IMR-90 (cell line): ENCODE results near the gene IFIT3. TPM values are rescaled to one million over a fixed set of nuclear protein-coding genes. Genes with fewer than 3 reads are reported as not detected.

ENCODE experiments used
- ATAC-seq: fragments of 200-7000 bp; cut with Tn5 transposase; 2 replicates; pipeline ENCODE4 v1.9.1; 2020; ENCODE audit warnings: low read depth, mild to moderate bottlenecking, moderate library complexity
- BruUV-seq: library from RNA; stranded (reverse); fragments of 400-500 nt; replicated peaks from 2 replicates; lab custom pipeline; 2021; lab: Mats Ljungman, UMichigan
- CTCF ChIA-PET: fragments of 300-600 bp; formaldehyde crosslinking; extraction: SDS; loops from one replicate; lab custom pipeline; 2021; ENCODE audit warnings: antibody characterized with exemption; lab: Yijun Ruan, JAX
- POLR2A ChIA-PET: fragments of 300-600 bp; sonication (Branson Sonifier 250); formaldehyde crosslinking; loops from one replicate; lab custom pipeline; 2022; ENCODE audit warnings: antibody characterized with exemption; ENCODE audit not compliant: unreplicated experiment; lab: Charles Lee
- DNase-seq: peaks from one replicate; pipeline ENCODE4 v3.0.0; 2013
- H2AFZ ChIP-seq: replicated peaks from 2 replicates; pipeline ENCODE3; 2013; ENCODE audit warnings: low read length, mild to moderate bottlenecking; ENCODE audit not compliant: poor library complexity
- H2AK5ac ChIP-seq: 2 replicates; pipeline ENCODE4 v1.6.1; 2013; ENCODE audit warnings: low read depth, low read length, inconsistent platforms
- H2AK9ac ChIP-seq: replicated peaks from 2 replicates; pipeline ENCODE3; 2013; ENCODE audit warnings: mild to moderate bottlenecking, low read depth, low read length, moderate library complexity; ENCODE audit not compliant: poor library complexity
- H2BK120ac ChIP-seq: 2 replicates; pipeline ENCODE4 v1.6.1; 2013; ENCODE audit warnings: low read depth, low read length, inconsistent platforms
- H2BK15ac ChIP-seq: 3 replicates; pipeline ENCODE4 v1.6.1; 2013; ENCODE audit warnings: low read depth, low read length, inconsistent platforms
- H2BK20ac ChIP-seq: 2 replicates; pipeline ENCODE4 v1.6.1; 2013; ENCODE audit warnings: low read depth, mild to moderate bottlenecking, inconsistent platforms, low read length, moderate library complexity
- H2BK5ac ChIP-seq: 2 replicates; pipeline ENCODE4 v1.6.1; 2013; ENCODE audit warnings: mild to moderate bottlenecking, low read depth, low read length, inconsistent platforms; ENCODE audit not compliant: poor library complexity, severe bottlenecking
- H3K14ac ChIP-seq: replicated peaks from 2 replicates; pipeline ENCODE4 v1.6.1; 2013; ENCODE audit warnings: low read depth, low read length, inconsistent platforms
- H3K18ac ChIP-seq: 2 replicates; pipeline ENCODE4 v1.6.1; 2013; ENCODE audit warnings: low read depth, low read length, control low read depth
- H3K23ac ChIP-seq: 2 replicates; pipeline ENCODE4 v1.6.1; 2013; ENCODE audit warnings: low read depth, low read length, inconsistent platforms
- H3K27ac ChIP-seq: 2 replicates; pipeline ENCODE4 v1.5.1; 2013; ENCODE audit warnings: mild to moderate bottlenecking, control low read depth, low read length; ENCODE audit not compliant: insufficient read depth
- H3K27me3 ChIP-seq: 2 replicates; pipeline ENCODE4 v1.6.1; 2013; ENCODE audit warnings: low read length; ENCODE audit not compliant: control insufficient read depth, insufficient read depth
- H3K36me3 ChIP-seq: 2 replicates; pipeline ENCODE4 v1.6.1; 2013; ENCODE audit warnings: low read length, mixed read lengths; ENCODE audit not compliant: control insufficient read depth, insufficient read depth
- H3K4ac ChIP-seq: 2 replicates; pipeline ENCODE4 v1.6.1; 2013; ENCODE audit warnings: low read depth, low read length, inconsistent platforms
- H3K4me1 ChIP-seq: 2 replicates; pipeline ENCODE4 v1.6.1; 2013; ENCODE audit warnings: low read length, mixed read lengths; ENCODE audit not compliant: control insufficient read depth, insufficient read depth
- H3K4me2 ChIP-seq: 2 replicates; pipeline ENCODE4 v1.6.1; 2013; ENCODE audit warnings: low read depth, mild to moderate bottlenecking, control low read depth, low read length, moderate library complexity
- H3K4me3 ChIP-seq: 2 replicates; pipeline ENCODE4 v1.5.1; 2013; ENCODE audit warnings: low read depth, mild to moderate bottlenecking, control low read depth, low read length, moderate library complexity; ENCODE audit not compliant: insufficient read depth
- H3K56ac ChIP-seq: 2 replicates; pipeline ENCODE4 v1.6.1; 2013; ENCODE audit warnings: low read length, inconsistent platforms; ENCODE audit not compliant: insufficient read depth; ENCODE audit errors: extremely low read depth
- H3K79me1 ChIP-seq, 2 experiments: 2 replicates each; pipeline ENCODE4 v1.6.1; 2013; ENCODE audit warnings: low read length in 2 of 2, inconsistent platforms in 1 of 2, low read depth in 1 of 2
- H3K9ac ChIP-seq: 2 replicates; pipeline ENCODE4 v1.6.1; 2013; ENCODE audit warnings: low read depth, low read length, control low read depth
- H3K9me1 ChIP-seq: 2 replicates; pipeline ENCODE4 v1.6.1; 2013; ENCODE audit warnings: low read length, inconsistent platforms; ENCODE audit not compliant: insufficient read depth
- H3K9me3 ChIP-seq: 2 replicates; pipeline ENCODE4 v1.6.1; 2013; ENCODE audit warnings: low read length; ENCODE audit not compliant: control insufficient read depth, insufficient read depth
- H4K20me1 ChIP-seq: 2 replicates; pipeline ENCODE4 v1.6.1; 2013; ENCODE audit warnings: low read length, inconsistent platforms; ENCODE audit not compliant: insufficient read depth
- H4K5ac ChIP-seq: 2 replicates; pipeline ENCODE4 v1.6.1; 2013; ENCODE audit warnings: mild to moderate bottlenecking, low read depth, low read length, control low read depth
- H4K8ac ChIP-seq, 2 experiments: 2 replicates each; pipeline ENCODE4 v1.6.1; 2013; ENCODE audit warnings: low read depth in 2 of 2, low read length in 2 of 2, control low read depth in 1 of 2, inconsistent platforms in 1 of 2
- H4K91ac ChIP-seq: 2 replicates; pipeline ENCODE4 v1.6.1; 2013; ENCODE audit warnings: low read depth, low read length, inconsistent platforms; ENCODE audit not compliant: insufficient read depth
- BHLHE40 ChIP-seq: fragments of 150-350 bp; IDR thresholded peaks from 2 replicates; pipeline ENCODE4 v1.6.1; 2016; ENCODE audit warnings: mild to moderate bottlenecking, low read depth, low read length
- CEBPB ChIP-seq: IDR thresholded peaks from 2 replicates; pipeline ENCODE4 v1.6.1; 2012; ENCODE audit warnings: low read depth, low read length, improper control_type of control experiment
- CHD1 ChIP-seq: IDR thresholded peaks from 2 replicates; pipeline ENCODE4 v1.6.1; 2012; ENCODE audit warnings: low read depth, low read length, improper control_type of control experiment
- ELK1 ChIP-seq: fragments of 150-350 bp; IDR thresholded peaks from 2 replicates; pipeline ENCODE4 v1.6.1; 2016; ENCODE audit warnings: low read depth, mild to moderate bottlenecking, low read length, moderate library complexity, borderline replicate concordance
- FOS ChIP-seq: fragments of 150-350 bp; IDR thresholded peaks from 2 replicates; pipeline ENCODE4 v1.6.1; 2016; ENCODE audit warnings: low read depth, low read length
- MAFK ChIP-seq: IDR thresholded peaks from 2 replicates; pipeline ENCODE4 v1.6.1; 2012; ENCODE audit warnings: low read depth, low read length, improper control_type of control experiment
- MXI1 ChIP-seq: IDR thresholded peaks from 2 replicates; pipeline ENCODE4 v1.6.1; 2012; ENCODE audit warnings: low read depth, mild to moderate bottlenecking, low read length, moderate library complexity, borderline replicate concordance
- NFE2L2 ChIP-seq: fragments of 150-350 bp; IDR thresholded peaks from 2 replicates; pipeline ENCODE4 v1.6.1; 2016; ENCODE audit warnings: low read depth, mild to moderate bottlenecking, low read length
- RAD21 ChIP-seq: IDR thresholded peaks from 2 replicates; pipeline ENCODE4 v1.6.1; 2012; ENCODE audit warnings: low read length, improper control_type of control experiment
- RCOR1 ChIP-seq: IDR thresholded peaks from 2 replicates; pipeline ENCODE4 v1.6.1; 2012; ENCODE audit warnings: mild to moderate bottlenecking, low read length, improper control_type of control experiment; ENCODE audit not compliant: insufficient replicate concordance
- RFX5 ChIP-seq: IDR thresholded peaks from 2 replicates; pipeline ENCODE4 v1.8.0; 2012; ENCODE audit warnings: low read depth, mild to moderate bottlenecking, low read length, moderate library complexity
- USF2 ChIP-seq: fragments of 150-350 bp; IDR thresholded peaks from 2 replicates; pipeline ENCODE4 v1.6.1; 2017; ENCODE audit warnings: mild to moderate bottlenecking, antibody characterized with exemption, low read length, low read depth
- whole genome bisulfite sequencing, 2 experiments: methylation state at CpG; one replicate each; pipeline versions ENCODE4 v1.1.5 to v1.1.7; 2013; ENCODE audit warnings: missing lambda C conversion rate in 2 of 2; ENCODE audit not compliant: insufficient read length in 1 of 2; ENCODE audit errors: extremely low coverage in 2 of 2; 5-methylcytosine and 5-hydroxymethylcytosine counted together
- dilution Hi-C: fragments of 300-500 bp; cut with HindIII; formaldehyde crosslinking; loops from one replicate; pipeline ENCODE4 v1.14.3; 2018; ENCODE audit warnings: low sequenced_read_pairs; ENCODE audit not compliant: unreplicated experiment
- in situ Hi-C: fragments of 300-500 bp; cut with MboI; formaldehyde crosslinking; loops from 3 replicates; pipeline ENCODE4 v1.14.3; 2019; ENCODE audit warnings: low sequenced_read_pairs, inconsistent platforms, mixed read lengths
- intact Hi-C: fragments of 100-400 bp; cut with micrococcal nuclease; formaldehyde crosslinking; loops from 2 replicates; pipeline ENCODE4 v1.10.0; 2022
- polyA plus RNA-seq, 3 experiments: library from polyadenylated mRNA; depleted of rRNA; stranded (reverse); fragments of >200 nt; gene quantifications; 2 replicates each; pipeline ENCODE4 v1.2.3, GENCODE V29; 2012; ENCODE audit warnings: low replicate concordance in 1 of 3
- total RNA-seq: library from RNA; depleted of rRNA; stranded (reverse); fragments of >200 nt; gene quantifications from 2 replicates; pipeline ENCODE4 v1.2.3, GENCODE V29; 2012

The IFIT3 gene
- total and polyA plus RNA-seq, 2 of the 4 experiments (the other 2 are of a cell fraction) = 3.5 to 7.3 TPM

- H2AK5ac ChIP-seq = 0 out of 2 replicates have a peak overlapping the region, but pooled peaks have one; percentile 38
- ChIA-PET CTCF (no interaction called here), POLR2A (no interaction called here)
- DNase-seq (no peak), ATAC-seq (no peak)
- H3K79me1 ChIP-seq = peaks cover 2 to 4% of the 10 kb centered on the region in 2 experiments; a peak in 1 of 4 replicates
- peak overlapping the region; percentile 39 for H2BK120ac ChIP-seq
- H3K4ac ChIP-seq = no peak overlapping the region
- no peak overlapping the region for H2BK15ac ChIP-seq
- dilution Hi-C loops = no loop called here
- peak overlapping the region in 1 of 2 experiments; percentile 23; a peak in 1 of 4 replicates for H4K8ac ChIP-seq
- no peak overlapping the region for H4K91ac ChIP-seq
- H3K4me2 ChIP-seq = peak overlapping the region; percentile 18; the same call in 1 of the 2 replicates
- BruUV-seq = no TSS peak
- no peak overlapping the region; the same call in 1 of the 2 replicates for H3K56ac ChIP-seq
- no peaks in the 10 kb centered on the region for H3K27me3 ChIP-seq
- H3K23ac ChIP-seq = 0 out of 2 replicates have a peak overlapping the region, but pooled peaks have one; percentile 52
- intact Hi-C loops = no loop called here
- no peak overlapping the region for H3K27ac ChIP-seq
- TF ChIP-seq NFE2L2 = no peak
- TF ChIP-seq RCOR1 = no peak
- TF ChIP-seq CHD1 = no peak
- TF ChIP-seq RAD21 = no peak
- no peak for TF ChIP-seq FOS
- no peak for TF ChIP-seq BHLHE40
- TF ChIP-seq MXI1 = no peak
- TF ChIP-seq CEBPB = no peak
- no peak for TF ChIP-seq ELK1
- no peak for TF ChIP-seq MAFK
- TF ChIP-seq RFX5 = no peak
- no peak for TF ChIP-seq USF2
- WGBS, 2 experiments = 80% methylated on average over 2 of the region's 2 CpGs; no CpG with 5 or more reads in 1 of the 2 experiments
- H2BK20ac ChIP-seq = peak overlapping the region; percentile 5; the same call in 1 of the 2 replicates
- H2AFZ ChIP-seq = no peak overlapping the region
- no peak overlapping the region; the same call in 1 of the 2 replicates for H4K5ac ChIP-seq
- no peak overlapping the region for H2BK5ac ChIP-seq
- in situ Hi-C loops = no loop called here
- H3K4me1 ChIP-seq = peaks cover 13% of the 10 kb centered on the region
- no peak overlapping the region for H3K9ac ChIP-seq
- no peak overlapping the region for H3K4me3 ChIP-seq
- peak overlapping the region; percentile 23; the same call in 1 of the 2 replicates for H3K18ac ChIP-seq
- H3K14ac ChIP-seq = 0 out of 2 replicates have a peak overlapping the region, but pooled peaks have one; percentile 37
- H3K36me3 ChIP-seq = no peaks in the 10 kb centered on the region; the same call in 1 of the 2 replicates
- no peaks in the 10 kb centered on the region for H4K20me1 ChIP-seq
- no peak overlapping the region for H2AK9ac ChIP-seq
- no peaks in the 10 kb centered on the region for H3K9me1 ChIP-seq
- no peaks in the 10 kb centered on the region for H3K9me3 ChIP-seq
Observed at GRCh38 chr10:89303161-89303560, 24.6 kb upstream of the IFIT3 start.
